K562 (cell line): Measurements from ENCODE around the gene LAMB4. TPM values are rescaled to one million over a fixed set of nuclear protein-coding genes. Genes with fewer than 3 reads are reported as not detected.
A peak's percentile ranks its signal among the peaks of the same experiment; 100 is the strongest.

ENCODE experiments used
- DIDO1 ChIP-seq: fragments of 450-650 bp; IDR thresholded peaks from 2 replicates; pipeline ENCODE4 v1.6.1; 2016; ENCODE audit warnings: low read depth, missing biosample characterization, missing genetic modification characterization
- FOS ChIP-seq: IDR thresholded peaks from 3 replicates; pipeline ENCODE4 v1.6.1; 2011; ENCODE audit not compliant: insufficient read length; ENCODE audit errors: extremely low read depth
- FOXM1 ChIP-seq, 2 experiments: fragments of 450-650 bp in 1 of 2; sonication (generic) in 1 of 2; formaldehyde crosslinking in 1 of 2; IDR thresholded peaks; 2 replicates each; pipeline versions ENCODE4 v1.6.1 to v1.9.0; 2017 to 2022; ENCODE audit warnings: low read depth in 2 of 2, mild to moderate bottlenecking in 2 of 2, missing genetic modification reagents in 1 of 2, moderate library complexity in 1 of 2
- LEF1 ChIP-seq: fragments of 450-650 bp; IDR thresholded peaks from 2 replicates; pipeline ENCODE4 v1.6.1; 2016; ENCODE audit warnings: mild to moderate bottlenecking
- NFRKB ChIP-seq: fragments of 450-650 bp; IDR thresholded peaks from 2 replicates; pipeline ENCODE4 v1.6.1; 2016; ENCODE audit warnings: low read depth
- RAD51 ChIP-seq: fragments of 450-650 bp; IDR thresholded peaks from 2 replicates; pipeline ENCODE4 v1.7.1; 2016; ENCODE audit warnings: low read depth, mild to moderate bottlenecking, borderline replicate concordance
- RHOXF2B ChIP-seq: fragments of 250-450 bp; sonication (Bioruptor Pico); conservative IDR thresholded peaks from 2 replicates; pipeline ENCODE4 v1.5.1; 2021
- RNF2 ChIP-seq: sonication (generic); IDR thresholded peaks from 2 replicates; pipeline ENCODE4 v1.6.1; 2016
- ZFP36 ChIP-seq: fragments of 150-350 bp; IDR thresholded peaks from 2 replicates; pipeline ENCODE4 v1.6.1; 2018; ENCODE audit warnings: low read length, low read depth; ENCODE audit not compliant: partially characterized antibody
- ZNF143 ChIP-seq: sonication (generic); formaldehyde crosslinking; IDR thresholded peaks from 2 replicates; pipeline ENCODE4 v1.9.0; 2022; ENCODE audit warnings: mild to moderate bottlenecking, missing genetic modification reagents
- polyA plus RNA-seq, 8 experiments: library from polyadenylated mRNA; depleted of rRNA in 4 of 8; stranded (reverse) in 5 of 8; unstranded in 3 of 8; fragments of >200 nt; fragmentation: Nextera tagmentation in 2 of 8; fragmentation: Illumina TruSeq in 1 of 8; extraction: Ambion mirVana in 2 of 8; extraction: Trizol in 1 of 8; gene quantifications; 2 replicates each; pipeline versions ENCODE4 v1.2.1 to v1.2.3, GENCODE V29; 2011 to 2014; ENCODE audit warnings: inconsistent platforms in 1 of 8, missing spikeins in 1 of 8
- total RNA-seq, 7 experiments: library from RNA; depleted of rRNA in 6 of 7; stranded (reverse); fragments of >200 nt in 6 of 7; fragmentation: Illumina TruSeq in 2 of 7; extraction: Trizol in 2 of 7; gene quantifications; 2 replicates each; pipeline versions ENCODE4 v1.2.1 to v1.2.3, GENCODE V29; 2011 to 2021; ENCODE audit warnings: low replicate concordance in 1 of 7
- TF ChIP-seq, protein P1 (sequence below), 3 experiments: fragments of 200-800 bp in 1 of 3; fragments of 250-450 bp in 1 of 3; fragments of 450-650 bp in 1 of 3; sonication (Bioruptor Pico) in 1 of 3; sonication (Bioruptor generic) in 1 of 3; formaldehyde crosslinking in 1 of 3; IDR thresholded peaks; 2 replicates each; pipeline versions ENCODE4 v1.6.1 to v1.8.0; 2016 to 2022; ENCODE audit warnings: mild to moderate bottlenecking in 2 of 3, missing genetic modification characterization in 2 of 3, missing compliant biosample characterization in 1 of 3, moderate library complexity in 1 of 3
- TF ChIP-seq, protein P2 (sequence below), 2 experiments: fragments of 450-650 bp; IDR thresholded peaks; 2 replicates each; pipeline ENCODE4 v1.6.1; 2016
- TF ChIP-seq, protein P3 (sequence below): fragments of 450-650 bp; IDR thresholded peaks from 2 replicates; pipeline ENCODE4 v1.6.1; 2018; ENCODE audit warnings: mild to moderate bottlenecking, low read depth; ENCODE audit not compliant: partially characterized antibody
- TF ChIP-seq, protein P4 (sequence below): sonication (generic); formaldehyde crosslinking; IDR thresholded peaks from 2 replicates; pipeline ENCODE4 v1.8.1; 2022; ENCODE audit warnings: missing genetic modification reagents
- TF ChIP-seq, protein P5 (sequence below): sonication (generic); formaldehyde crosslinking; IDR thresholded peaks from 2 replicates; pipeline ENCODE4 v1.8.1; 2023; ENCODE audit warnings: mild to moderate bottlenecking, missing genetic modification reagents, moderate library complexity

The LAMB4 gene
- total and polyA plus RNA-seq, 9 of the 15 experiments (the other 6 are each of a cell fraction or from before 2014, with no cell fraction given), result 0.06 to 0.13 (median 0.07) TPM; not detected in 6

DNA sequence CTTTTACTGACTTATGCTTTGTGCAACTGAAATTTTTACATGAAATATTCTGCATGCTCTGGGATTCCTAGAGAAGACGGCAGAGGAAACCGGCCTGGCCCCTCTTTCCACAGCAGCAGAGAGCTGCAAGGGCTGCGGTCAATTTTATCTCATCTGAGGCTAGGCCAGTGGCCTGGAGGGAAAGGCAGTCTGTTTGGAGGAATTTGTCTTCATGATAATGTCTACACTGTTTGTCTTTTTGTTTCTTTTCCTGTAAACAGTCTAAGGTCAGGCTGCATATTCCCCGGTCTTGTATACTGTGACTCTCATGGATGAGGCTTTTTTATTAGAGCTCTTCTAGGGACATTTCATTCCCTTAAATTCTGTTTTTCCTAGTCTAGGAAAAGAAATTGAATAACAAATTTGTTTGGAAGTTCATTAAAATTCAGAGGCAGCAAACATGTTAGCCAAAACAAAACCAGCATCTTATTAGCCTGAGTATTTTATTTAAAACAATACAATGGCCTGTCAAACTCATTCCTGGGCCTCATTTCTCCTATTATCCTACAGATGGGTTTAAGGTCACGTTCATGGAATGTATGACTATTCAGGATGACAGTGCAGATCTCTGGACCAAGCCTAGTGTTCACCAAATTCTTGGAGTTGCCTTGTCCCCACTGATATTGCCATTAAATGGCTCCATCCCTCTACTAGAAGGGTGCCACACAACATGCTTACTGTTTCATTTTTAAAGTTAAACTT is 26.4 kb downstream of the LAMB4 start (continued):
- TF ChIP-seq, protein P1, sequence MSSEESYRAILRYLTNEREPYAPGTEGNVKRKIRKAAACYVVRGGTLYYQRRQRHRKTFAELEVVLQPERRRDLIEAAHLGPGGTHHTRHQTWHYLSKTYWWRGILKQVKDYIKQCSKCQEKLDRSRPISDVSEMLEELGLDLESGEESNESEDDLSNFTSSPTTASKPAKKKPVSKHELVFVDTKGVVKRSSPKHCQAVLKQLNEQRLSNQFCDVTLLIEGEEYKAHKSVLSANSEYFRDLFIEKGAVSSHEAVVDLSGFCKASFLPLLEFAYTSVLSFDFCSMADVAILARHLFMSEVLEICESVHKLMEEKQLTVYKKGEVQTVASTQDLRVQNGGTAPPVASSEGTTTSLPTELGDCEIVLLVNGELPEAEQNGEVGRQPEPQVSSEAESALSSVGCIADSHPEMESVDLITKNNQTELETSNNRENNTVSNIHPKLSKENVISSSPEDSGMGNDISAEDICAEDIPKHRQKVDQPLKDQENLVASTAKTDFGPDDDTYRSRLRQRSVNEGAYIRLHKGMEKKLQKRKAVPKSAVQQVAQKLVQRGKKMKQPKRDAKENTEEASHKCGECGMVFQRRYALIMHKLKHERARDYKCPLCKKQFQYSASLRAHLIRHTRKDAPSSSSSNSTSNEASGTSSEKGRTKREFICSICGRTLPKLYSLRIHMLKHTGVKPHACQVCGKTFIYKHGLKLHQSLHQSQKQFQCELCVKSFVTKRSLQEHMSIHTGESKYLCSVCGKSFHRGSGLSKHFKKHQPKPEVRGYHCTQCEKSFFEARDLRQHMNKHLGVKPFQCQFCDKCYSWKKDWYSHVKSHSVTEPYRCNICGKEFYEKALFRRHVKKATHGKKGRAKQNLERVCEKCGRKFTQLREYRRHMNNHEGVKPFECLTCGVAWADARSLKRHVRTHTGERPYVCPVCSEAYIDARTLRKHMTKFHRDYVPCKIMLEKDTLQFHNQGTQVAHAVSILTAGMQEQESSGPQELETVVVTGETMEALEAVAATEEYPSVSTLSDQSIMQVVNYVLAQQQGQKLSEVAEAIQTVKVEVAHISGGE (CRISPR knock-in tag; IDR thresholded peaks at IDR 0.05), result no peak
- TF ChIP-seq RHOXF2B (CRISPR knock-in tag) (no peak), FOS (no peak), RAD51 (no peak), FOXM1 (IDR thresholded peaks at IDR 0.05; ENCODE audit: low read depth) (no peak), FOXM1 (CRISPR knock-in tag; IDR thresholded peaks at IDR 0.05; ENCODE audit: low read depth) (no peak), RNF2 (peak; percentile 64; the same call in 1 of the 2 replicates), ZFP36 (no peak), LEF1 (peak; percentile 80; the same call in 1 of the 2 replicates), DIDO1 (tag) (no peak), NFRKB (peak; percentile 46; the same call in 1 of the 2 replicates), ZNF143 (CRISPR knock-in tag) (no peak)
- TF ChIP-seq, protein P2, sequence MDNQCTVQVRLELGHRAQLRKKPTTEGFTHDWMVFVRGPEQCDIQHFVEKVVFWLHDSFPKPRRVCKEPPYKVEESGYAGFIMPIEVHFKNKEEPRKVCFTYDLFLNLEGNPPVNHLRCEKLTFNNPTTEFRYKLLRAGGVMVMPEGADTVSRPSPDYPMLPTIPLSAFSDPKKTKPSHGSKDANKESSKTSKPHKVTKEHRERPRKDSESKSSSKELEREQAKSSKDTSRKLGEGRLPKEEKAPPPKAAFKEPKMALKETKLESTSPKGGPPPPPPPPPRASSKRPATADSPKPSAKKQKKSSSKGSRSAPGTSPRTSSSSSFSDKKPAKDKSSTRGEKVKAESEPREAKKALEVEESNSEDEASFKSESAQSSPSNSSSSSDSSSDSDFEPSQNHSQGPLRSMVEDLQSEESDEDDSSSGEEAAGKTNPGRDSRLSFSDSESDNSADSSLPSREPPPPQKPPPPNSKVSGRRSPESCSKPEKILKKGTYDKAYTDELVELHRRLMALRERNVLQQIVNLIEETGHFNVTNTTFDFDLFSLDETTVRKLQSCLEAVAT (IDR thresholded peaks at IDR 0.05), result peak in 1 of 2 experiments; percentile 90; a peak in 2 of 4 replicates
- TF ChIP-seq, protein P3, sequence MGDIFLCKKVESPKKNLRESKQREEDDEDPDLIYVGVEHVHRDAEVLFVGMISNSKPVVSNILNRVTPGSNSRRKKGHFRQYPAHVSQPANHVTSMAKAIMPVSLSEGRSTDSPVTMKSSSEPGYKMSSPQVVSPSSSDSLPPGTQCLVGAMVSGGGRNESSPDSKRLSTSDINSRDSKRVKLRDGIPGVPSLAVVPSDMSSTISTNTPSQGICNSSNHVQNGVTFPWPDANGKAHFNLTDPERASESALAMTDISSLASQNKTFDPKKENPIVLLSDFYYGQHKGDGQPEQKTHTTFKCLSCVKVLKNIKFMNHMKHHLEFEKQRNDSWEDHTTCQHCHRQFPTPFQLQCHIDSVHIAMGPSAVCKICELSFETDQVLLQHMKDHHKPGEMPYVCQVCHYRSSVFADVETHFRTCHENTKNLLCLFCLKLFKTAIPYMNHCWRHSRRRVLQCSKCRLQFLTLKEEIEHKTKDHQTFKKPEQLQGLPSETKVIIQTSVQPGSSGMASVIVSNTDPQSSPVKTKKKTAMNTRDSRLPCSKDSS, result no peak
- TF ChIP-seq, protein P4, sequence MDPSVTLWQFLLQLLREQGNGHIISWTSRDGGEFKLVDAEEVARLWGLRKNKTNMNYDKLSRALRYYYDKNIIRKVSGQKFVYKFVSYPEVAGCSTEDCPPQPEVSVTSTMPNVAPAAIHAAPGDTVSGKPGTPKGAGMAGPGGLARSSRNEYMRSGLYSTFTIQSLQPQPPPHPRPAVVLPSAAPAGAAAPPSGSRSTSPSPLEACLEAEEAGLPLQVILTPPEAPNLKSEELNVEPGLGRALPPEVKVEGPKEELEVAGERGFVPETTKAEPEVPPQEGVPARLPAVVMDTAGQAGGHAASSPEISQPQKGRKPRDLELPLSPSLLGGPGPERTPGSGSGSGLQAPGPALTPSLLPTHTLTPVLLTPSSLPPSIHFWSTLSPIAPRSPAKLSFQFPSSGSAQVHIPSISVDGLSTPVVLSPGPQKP (CRISPR knock-in tag), result no peak
- TF ChIP-seq, protein P5, sequence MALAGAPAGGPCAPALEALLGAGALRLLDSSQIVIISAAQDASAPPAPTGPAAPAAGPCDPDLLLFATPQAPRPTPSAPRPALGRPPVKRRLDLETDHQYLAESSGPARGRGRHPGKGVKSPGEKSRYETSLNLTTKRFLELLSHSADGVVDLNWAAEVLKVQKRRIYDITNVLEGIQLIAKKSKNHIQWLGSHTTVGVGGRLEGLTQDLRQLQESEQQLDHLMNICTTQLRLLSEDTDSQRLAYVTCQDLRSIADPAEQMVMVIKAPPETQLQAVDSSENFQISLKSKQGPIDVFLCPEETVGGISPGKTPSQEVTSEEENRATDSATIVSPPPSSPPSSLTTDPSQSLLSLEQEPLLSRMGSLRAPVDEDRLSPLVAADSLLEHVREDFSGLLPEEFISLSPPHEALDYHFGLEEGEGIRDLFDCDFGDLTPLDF (CRISPR knock-in tag), result no peak
